A673 (cell line): Measurements from ENCODE around the gene ANKRD28. TPM values are rescaled to one million over a fixed set of nuclear protein-coding genes. Genes with fewer than 3 reads are reported as not detected.

ENCODE experiments used
- BruUV-seq: library from RNA; stranded (reverse); fragments of 400-500 nt; replicated peaks from 2 replicates; lab custom pipeline; 2021; lab: Mats Ljungman, UMichigan
- CTCF ChIA-PET: fragments of 300-600 bp; sonication (Branson Sonifier 250); formaldehyde crosslinking; loops from one replicate; lab custom pipeline; 2022; ENCODE audit warnings: antibody characterized with exemption; lab: Charles Lee
- POLR2A ChIA-PET: fragments of 300-600 bp; sonication (Branson Sonifier 250); formaldehyde crosslinking; loops from one replicate; lab custom pipeline; 2022; ENCODE audit warnings: antibody characterized with exemption; ENCODE audit not compliant: low non-redundant PET; lab: Charles Lee
- DNase-seq: peaks from one replicate; pipeline ENCODE4 v3.0.0-alpha.2; 2015; ENCODE audit warnings: low spot score
- H3K27ac ChIP-seq: fragments of 200-600 bp; sonication (generic); 2 replicates; pipeline ENCODE4 v1.5.1; 2016; ENCODE audit warnings: mixed run types, low read depth, mild to moderate bottlenecking, mixed read lengths, antibody characterized with exemption, low read length; ENCODE audit not compliant: poor library complexity, severe bottlenecking
- H3K27me3 ChIP-seq: fragments of 200-600 bp; sonication (generic); replicated peaks from 2 replicates; pipeline ENCODE4 v1.6.1; 2017; ENCODE audit warnings: mixed run types, low read depth, mild to moderate bottlenecking, mixed read lengths, antibody characterized with exemption, low read length; ENCODE audit not compliant: insufficient read depth, poor library complexity
- H3K36me3 ChIP-seq: fragments of 200-600 bp; sonication (generic); 2 replicates; pipeline ENCODE4 v1.6.1; 2016; ENCODE audit warnings: mixed run types, mild to moderate bottlenecking, mixed read lengths, antibody characterized with exemption, low read length; ENCODE audit not compliant: insufficient read depth, poor library complexity, severe bottlenecking
- H3K4me1 ChIP-seq: fragments of 200-600 bp; sonication (generic); 2 replicates; pipeline ENCODE4 v1.6.1; 2017; ENCODE audit warnings: mixed run types, mild to moderate bottlenecking, mixed read lengths, antibody characterized with exemption, low read length; ENCODE audit not compliant: insufficient read depth, poor library complexity, severe bottlenecking
- H3K4me3 ChIP-seq: fragments of 200-600 bp; sonication (generic); 2 replicates; pipeline ENCODE4 v1.5.1; 2016; ENCODE audit warnings: low read depth, mixed run types, mild to moderate bottlenecking, mixed read lengths, low read length; ENCODE audit not compliant: poor library complexity, severe bottlenecking
- H3K9me3 ChIP-seq: fragments of 200-600 bp; sonication (generic); 2 replicates; pipeline ENCODE4 v1.6.1; 2016; ENCODE audit warnings: mixed run types, low read depth, mild to moderate bottlenecking, mixed read lengths, antibody characterized with exemption, low read length; ENCODE audit not compliant: poor library complexity, severe bottlenecking
- EZH2 ChIP-seq: fragments of 200-600 bp; sonication (generic); IDR thresholded peaks from 2 replicates; pipeline ENCODE4 v1.6.1; 2017; ENCODE audit warnings: borderline replicate concordance, low read depth, mild to moderate bottlenecking, mixed read lengths, antibody characterized with exemption, low read length; ENCODE audit not compliant: poor library complexity, severe bottlenecking
- intact Hi-C: fragments of 100-400 bp; cut with micrococcal nuclease; formaldehyde crosslinking; loops from one replicate; pipeline ENCODE4 v1.10.0; 2022; ENCODE audit not compliant: unreplicated experiment
- total RNA-seq: library from RNA; stranded (reverse); gene quantifications from 2 replicates; pipeline ENCODE4 v1.2.3, GENCODE V29; 2021
- TF ChIP-seq, protein P1 (sequence below): fragments of 300-800, 200-600 bp; sonication (generic); conservative IDR thresholded peaks from 2 replicates; pipeline ENCODE4 v1.5.1; 2017; ENCODE audit warnings: low read depth, mild to moderate bottlenecking, antibody characterized with exemption, low read length, moderate library complexity, mixed read lengths

ANKRD28 gene
- total RNA-seq, 1 experiment from 2014 or later = 29.9 TPM

- ChIA-PET CTCF (no interaction called here), POLR2A (no interaction called here)
- no peak overlapping the region for H3K27ac ChIP-seq
- TF ChIP-seq, protein P1, sequence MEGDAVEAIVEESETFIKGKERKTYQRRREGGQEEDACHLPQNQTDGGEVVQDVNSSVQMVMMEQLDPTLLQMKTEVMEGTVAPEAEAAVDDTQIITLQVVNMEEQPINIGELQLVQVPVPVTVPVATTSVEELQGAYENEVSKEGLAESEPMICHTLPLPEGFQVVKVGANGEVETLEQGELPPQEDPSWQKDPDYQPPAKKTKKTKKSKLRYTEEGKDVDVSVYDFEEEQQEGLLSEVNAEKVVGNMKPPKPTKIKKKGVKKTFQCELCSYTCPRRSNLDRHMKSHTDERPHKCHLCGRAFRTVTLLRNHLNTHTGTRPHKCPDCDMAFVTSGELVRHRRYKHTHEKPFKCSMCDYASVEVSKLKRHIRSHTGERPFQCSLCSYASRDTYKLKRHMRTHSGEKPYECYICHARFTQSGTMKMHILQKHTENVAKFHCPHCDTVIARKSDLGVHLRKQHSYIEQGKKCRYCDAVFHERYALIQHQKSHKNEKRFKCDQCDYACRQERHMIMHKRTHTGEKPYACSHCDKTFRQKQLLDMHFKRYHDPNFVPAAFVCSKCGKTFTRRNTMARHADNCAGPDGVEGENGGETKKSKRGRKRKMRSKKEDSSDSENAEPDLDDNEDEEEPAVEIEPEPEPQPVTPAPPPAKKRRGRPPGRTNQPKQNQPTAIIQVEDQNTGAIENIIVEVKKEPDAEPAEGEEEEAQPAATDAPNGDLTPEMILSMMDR = no peak
- TF ChIP-seq EZH2 = no peak
- no TSS peak for BruUV-seq
- no peak overlapping the region for H3K4me3 ChIP-seq
- no peak for DNase-seq
- H3K9me3 ChIP-seq = no peaks in the 10 kb centered on the region
- H3K4me1 ChIP-seq = no peaks in the 10 kb centered on the region
- H3K27me3 ChIP-seq = no peaks in the 10 kb centered on the region
- no peaks in the 10 kb centered on the region for H3K36me3 ChIP-seq
- intact Hi-C loops = no loop called here
These were observed 16.0 kb downstream of the ANKRD28 start for GRCh38 chr3:15781637-15782402.

GRCh38 chr3:15781131-15781530 is 16.6 kb downstream of the ANKRD28 start:
- Histone ChIP-seq H3K4me3 (no peak overlapping the region), H3K27ac (no peak overlapping the region), H3K27me3 (no peaks in the 10 kb centered on the region), H3K9me3 (no peaks in the 10 kb centered on the region), H3K4me1 (no peaks in the 10 kb centered on the region), H3K36me3 (no peaks in the 10 kb centered on the region)
- TF ChIP-seq EZH2 = no peak
- TF ChIP-seq, protein P1 = no peak
- DNase-seq = no peak
- ChIA-PET CTCF (no interaction called here), POLR2A (no interaction called here)
- intact Hi-C loops = no loop called here
- no TSS peak for BruUV-seq

- no peak overlapping the region for H3K27ac ChIP-seq
- TF ChIP-seq, protein P1 = no peak
- TF ChIP-seq EZH2 = no peak
- intact Hi-C loops = no loop called here
- H3K4me1 ChIP-seq = peaks cover 5% of the 10 kb centered on the region
- no peaks in the 10 kb centered on the region for H3K27me3 ChIP-seq
- no TSS peak for BruUV-seq
- ChIA-PET POLR2A (no interaction called here), CTCF (no interaction called here)
- no peak for DNase-seq
- H3K9me3 ChIP-seq = no peaks in the 10 kb centered on the region
- H3K4me3 ChIP-seq = no peak overlapping the region
- no peaks in the 10 kb centered on the region for H3K36me3 ChIP-seq
These were observed 18.7 kb downstream of the ANKRD28 start for GRCh38 chr3:15779111-15779510.
